ENCODE data around the gene MRTO4. TPM values are rescaled to one million over a fixed set of nuclear protein-coding genes. Genes with fewer than 3 reads are reported as not detected.

MRTO4 gene
- total and polyA plus RNA-seq, 9 of the 15 experiments (the other 6 are each of a cell fraction or from before 2014, with no cell fraction given), result 62.0 to 173 (median 146) TPM

DNA sequence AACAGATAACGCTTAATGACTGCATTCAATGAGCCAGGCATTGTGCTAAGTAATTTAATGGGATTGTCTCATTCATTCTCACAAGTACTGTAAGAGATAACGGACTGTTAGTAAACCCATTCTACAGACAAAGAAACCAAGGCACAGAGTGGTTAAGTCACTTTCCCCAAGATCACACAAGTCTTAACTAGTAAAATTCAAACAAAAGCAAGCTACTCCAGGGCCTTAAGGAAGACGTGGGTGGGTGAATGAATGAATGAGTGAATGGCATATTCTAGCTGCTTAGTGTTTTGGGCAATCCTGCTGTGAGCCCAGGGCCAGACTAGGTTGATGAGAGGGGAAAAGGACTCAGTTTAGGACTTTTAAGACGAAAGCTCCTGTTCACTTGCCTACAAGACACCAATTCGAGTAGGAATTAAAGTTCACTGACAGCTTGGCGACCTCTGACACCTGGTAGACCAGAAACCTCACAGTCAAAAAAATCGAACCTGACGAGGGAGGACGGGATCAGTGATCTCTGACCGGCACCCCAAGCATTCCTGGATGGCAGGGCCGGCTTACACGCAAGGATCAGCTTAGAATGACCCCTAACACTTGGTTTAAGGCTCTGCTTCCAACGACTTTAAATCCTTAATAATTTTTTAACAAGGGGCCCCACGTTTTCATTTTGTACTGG lies 838 bp upstream of the MRTO4 start (continued):
- TF ChIP-seq AFF1 (IDR thresholded peaks at IDR 0.05; ENCODE audit: low read depth in 1 of 2, partially characterized antibody in 2 of 2) (no peak), ZNF668 (CRISPR knock-in tag; IDR thresholded peaks at IDR 0.05) (no peak), EP400 (IDR thresholded peaks at IDR 0.05) (no peak), YY1 (IDR thresholded peaks at IDR 0.05; ENCODE audit: borderline replicate concordance in 1 of 3, control insufficient read depth in 1 of 3, extremely low read depth in 1 of 3, insufficient read depth in 3 of 3, insufficient read length in 1 of 3, insufficient replicate concordance in 2 of 3, low read depth in 1 of 3, low read length in 2 of 3) (no peak), IFI16 (CRISPR knock-in tag; IDR thresholded peaks at IDR 0.05) (no peak), ZNF699 (CRISPR knock-in tag; IDR thresholded peaks at IDR 0.05; ENCODE audit: insufficient replicate concordance) (no peak), CXXC5 (CRISPR knock-in tag; IDR thresholded peaks at IDR 0.05) (no peak), KLF16 (IDR thresholded peaks at IDR 0.05) (no peak), CAMTA2 (CRISPR knock-in tag; conservative IDR thresholded peaks at IDR 0.05) (no peak), CSDE1 (IDR thresholded peaks at IDR 0.05) (peak in 1 of 2 experiments; percentile 4; a peak in 1 of 4 replicates)
- TF ChIP-seq, protein P1, sequence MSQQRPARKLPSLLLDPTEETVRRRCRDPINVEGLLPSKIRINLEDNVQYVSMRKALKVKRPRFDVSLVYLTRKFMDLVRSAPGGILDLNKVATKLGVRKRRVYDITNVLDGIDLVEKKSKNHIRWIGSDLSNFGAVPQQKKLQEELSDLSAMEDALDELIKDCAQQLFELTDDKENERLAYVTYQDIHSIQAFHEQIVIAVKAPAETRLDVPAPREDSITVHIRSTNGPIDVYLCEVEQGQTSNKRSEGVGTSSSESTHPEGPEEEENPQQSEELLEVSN (IDR thresholded peaks at IDR 0.05; ENCODE audit: borderline replicate concordance in 1 of 2, extremely low read depth in 1 of 2, insufficient read depth in 1 of 2, insufficient read length in 1 of 2, low read depth in 1 of 2, low read length in 1 of 2, poor library complexity in 1 of 2, severe bottlenecking in 1 of 2), result no peak
- TF ChIP-seq, protein P2, sequence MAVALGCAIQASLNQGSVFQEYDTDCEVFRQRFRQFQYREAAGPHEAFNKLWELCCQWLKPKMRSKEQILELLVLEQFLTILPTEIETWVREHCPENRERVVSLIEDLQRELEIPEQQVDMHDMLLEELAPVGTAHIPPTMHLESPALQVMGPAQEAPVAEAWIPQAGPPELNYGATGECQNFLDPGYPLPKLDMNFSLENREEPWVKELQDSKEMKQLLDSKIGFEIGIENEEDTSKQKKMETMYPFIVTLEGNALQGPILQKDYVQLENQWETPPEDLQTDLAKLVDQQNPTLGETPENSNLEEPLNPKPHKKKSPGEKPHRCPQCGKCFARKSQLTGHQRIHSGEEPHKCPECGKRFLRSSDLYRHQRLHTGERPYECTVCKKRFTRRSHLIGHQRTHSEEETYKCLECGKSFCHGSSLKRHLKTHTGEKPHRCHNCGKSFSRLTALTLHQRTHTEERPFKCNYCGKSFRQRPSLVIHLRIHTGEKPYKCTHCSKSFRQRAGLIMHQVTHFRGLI (CRISPR knock-in tag; IDR thresholded peaks at IDR 0.05), result no peak
- TF ChIP-seq, protein P3, sequence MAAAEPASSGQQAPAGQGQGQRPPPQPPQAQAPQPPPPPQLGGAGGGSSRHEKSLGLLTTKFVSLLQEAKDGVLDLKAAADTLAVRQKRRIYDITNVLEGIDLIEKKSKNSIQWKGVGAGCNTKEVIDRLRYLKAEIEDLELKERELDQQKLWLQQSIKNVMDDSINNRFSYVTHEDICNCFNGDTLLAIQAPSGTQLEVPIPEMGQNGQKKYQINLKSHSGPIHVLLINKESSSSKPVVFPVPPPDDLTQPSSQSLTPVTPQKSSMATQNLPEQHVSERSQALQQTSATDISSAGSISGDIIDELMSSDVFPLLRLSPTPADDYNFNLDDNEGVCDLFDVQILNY (CRISPR knock-in tag; IDR thresholded peaks at IDR 0.05), result no peak
- TF ChIP-seq, protein P4, sequence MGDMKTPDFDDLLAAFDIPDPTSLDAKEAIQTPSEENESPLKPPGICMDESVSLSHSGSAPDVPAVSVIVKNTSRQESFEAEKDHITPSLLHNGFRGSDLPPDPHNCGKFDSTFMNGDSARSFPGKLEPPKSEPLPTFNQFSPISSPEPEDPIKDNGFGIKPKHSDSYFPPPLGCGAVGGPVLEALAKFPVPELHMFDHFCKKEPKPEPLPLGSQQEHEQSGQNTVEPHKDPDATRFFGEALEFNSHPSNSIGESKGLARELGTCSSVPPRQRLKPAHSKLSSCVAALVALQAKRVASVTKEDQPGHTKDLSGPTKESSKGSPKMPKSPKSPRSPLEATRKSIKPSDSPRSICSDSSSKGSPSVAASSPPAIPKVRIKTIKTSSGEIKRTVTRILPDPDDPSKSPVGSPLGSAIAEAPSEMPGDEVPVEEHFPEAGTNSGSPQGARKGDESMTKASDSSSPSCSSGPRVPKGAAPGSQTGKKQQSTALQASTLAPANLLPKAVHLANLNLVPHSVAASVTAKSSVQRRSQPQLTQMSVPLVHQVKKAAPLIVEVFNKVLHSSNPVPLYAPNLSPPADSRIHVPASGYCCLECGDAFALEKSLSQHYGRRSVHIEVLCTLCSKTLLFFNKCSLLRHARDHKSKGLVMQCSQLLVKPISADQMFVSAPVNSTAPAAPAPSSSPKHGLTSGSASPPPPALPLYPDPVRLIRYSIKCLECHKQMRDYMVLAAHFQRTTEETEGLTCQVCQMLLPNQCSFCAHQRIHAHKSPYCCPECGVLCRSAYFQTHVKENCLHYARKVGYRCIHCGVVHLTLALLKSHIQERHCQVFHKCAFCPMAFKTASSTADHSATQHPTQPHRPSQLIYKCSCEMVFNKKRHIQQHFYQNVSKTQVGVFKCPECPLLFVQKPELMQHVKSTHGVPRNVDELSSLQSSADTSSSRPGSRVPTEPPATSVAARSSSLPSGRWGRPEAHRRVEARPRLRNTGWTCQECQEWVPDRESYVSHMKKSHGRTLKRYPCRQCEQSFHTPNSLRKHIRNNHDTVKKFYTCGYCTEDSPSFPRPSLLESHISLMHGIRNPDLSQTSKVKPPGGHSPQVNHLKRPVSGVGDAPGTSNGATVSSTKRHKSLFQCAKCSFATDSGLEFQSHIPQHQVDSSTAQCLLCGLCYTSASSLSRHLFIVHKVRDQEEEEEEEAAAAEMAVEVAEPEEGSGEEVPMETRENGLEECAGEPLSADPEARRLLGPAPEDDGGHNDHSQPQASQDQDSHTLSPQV (IDR thresholded peaks at IDR 0.05), result no peak

Data from K562 (cell line).